A673 (cell line): Measurements from ENCODE around the gene A3GALT2.

Experiments
- EZH2 ChIP-seq: fragments of 200-600 bp; sonication (generic); IDR thresholded peaks from 2 replicates; pipeline ENCODE4 v1.6.1; 2017; ENCODE audit warnings: borderline replicate concordance, low read depth, mild to moderate bottlenecking, mixed read lengths, antibody characterized with exemption, low read length; ENCODE audit not compliant: poor library complexity, severe bottlenecking
- TF ChIP-seq, protein P1 (sequence below): fragments of 300-800, 200-600 bp; sonication (generic); conservative IDR thresholded peaks from 2 replicates; pipeline ENCODE4 v1.5.1; 2017; ENCODE audit warnings: low read depth, mild to moderate bottlenecking, antibody characterized with exemption, low read length, moderate library complexity, mixed read lengths

DNA sequence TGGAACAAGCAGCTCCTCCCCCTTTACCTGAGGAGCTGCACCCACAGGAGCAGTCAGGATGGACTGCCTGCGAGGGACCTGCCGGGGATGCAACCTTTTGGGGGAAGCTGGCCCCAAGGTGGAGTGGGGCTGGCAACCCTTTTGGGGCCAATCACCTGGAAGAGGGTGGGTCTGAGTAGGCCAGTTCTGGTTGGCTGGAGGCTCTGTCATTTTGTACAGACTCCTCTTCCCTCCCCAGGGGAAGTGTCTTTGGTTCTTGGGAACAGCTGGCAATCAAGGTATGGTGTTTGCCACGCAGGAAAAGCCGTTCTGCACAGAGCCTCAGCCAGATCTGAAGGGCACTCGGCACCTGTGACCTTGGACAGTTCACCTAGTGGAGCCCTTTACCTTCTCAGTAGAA lies 280 bp upstream of the A3GALT2 start:
- no peak for TF ChIP-seq EZH2
- TF ChIP-seq, protein P1, sequence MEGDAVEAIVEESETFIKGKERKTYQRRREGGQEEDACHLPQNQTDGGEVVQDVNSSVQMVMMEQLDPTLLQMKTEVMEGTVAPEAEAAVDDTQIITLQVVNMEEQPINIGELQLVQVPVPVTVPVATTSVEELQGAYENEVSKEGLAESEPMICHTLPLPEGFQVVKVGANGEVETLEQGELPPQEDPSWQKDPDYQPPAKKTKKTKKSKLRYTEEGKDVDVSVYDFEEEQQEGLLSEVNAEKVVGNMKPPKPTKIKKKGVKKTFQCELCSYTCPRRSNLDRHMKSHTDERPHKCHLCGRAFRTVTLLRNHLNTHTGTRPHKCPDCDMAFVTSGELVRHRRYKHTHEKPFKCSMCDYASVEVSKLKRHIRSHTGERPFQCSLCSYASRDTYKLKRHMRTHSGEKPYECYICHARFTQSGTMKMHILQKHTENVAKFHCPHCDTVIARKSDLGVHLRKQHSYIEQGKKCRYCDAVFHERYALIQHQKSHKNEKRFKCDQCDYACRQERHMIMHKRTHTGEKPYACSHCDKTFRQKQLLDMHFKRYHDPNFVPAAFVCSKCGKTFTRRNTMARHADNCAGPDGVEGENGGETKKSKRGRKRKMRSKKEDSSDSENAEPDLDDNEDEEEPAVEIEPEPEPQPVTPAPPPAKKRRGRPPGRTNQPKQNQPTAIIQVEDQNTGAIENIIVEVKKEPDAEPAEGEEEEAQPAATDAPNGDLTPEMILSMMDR = no peak
